ENCODE measurements around the gene MACROH2A2.
"Not testable (repeated sequence)": the region's sequence is repeated elsewhere in the genome, so short reads cannot be mapped to it uniquely, and the experiment has no call there.

MACROH2A2 gene

DNA sequence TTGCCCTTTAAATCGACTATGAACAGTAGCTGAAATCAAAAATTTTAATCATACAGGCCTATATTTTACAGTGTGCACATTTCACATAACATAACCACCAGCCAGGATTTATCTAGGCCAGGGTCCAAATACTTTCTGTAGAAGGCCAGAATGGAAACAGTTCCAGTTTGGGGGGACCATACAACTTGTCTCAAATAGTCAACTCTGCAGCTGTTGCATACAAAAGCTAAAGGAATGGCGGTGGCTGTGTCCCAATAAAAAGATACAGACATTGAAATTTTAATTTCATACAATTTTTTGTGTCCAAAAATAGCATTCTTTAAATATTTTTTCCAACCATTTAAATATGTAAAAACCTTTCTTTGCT lies 94.6 kb downstream of the MACROH2A2 start:
- no peak overlapping the region for H3K4me3 ChIP-seq (ENCODE audit: low read depth, low read length)

DNA sequence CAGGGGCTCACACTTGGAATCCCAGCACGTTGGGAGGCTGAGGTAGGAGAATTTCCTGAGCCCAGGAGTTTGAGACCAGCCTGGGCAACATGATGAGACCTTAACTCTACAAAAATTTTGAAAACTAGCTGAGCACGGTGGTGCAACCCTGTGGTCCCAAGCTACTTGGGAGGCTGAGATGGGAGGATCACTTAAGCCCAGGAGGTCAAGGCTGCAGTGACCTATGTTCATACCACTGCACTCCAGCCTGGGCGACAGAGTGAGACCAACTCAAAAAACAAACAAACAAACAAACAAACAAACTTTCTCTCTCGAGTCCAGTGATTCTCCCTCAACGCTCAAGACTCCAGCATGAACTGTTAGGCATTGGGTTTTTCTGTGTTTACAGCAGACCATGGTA lies 95.9 kb downstream of the MACROH2A2 start:
- H3K4me3 ChIP-seq (ENCODE audit: low read depth, low read length), result no peak overlapping the region

DNA sequence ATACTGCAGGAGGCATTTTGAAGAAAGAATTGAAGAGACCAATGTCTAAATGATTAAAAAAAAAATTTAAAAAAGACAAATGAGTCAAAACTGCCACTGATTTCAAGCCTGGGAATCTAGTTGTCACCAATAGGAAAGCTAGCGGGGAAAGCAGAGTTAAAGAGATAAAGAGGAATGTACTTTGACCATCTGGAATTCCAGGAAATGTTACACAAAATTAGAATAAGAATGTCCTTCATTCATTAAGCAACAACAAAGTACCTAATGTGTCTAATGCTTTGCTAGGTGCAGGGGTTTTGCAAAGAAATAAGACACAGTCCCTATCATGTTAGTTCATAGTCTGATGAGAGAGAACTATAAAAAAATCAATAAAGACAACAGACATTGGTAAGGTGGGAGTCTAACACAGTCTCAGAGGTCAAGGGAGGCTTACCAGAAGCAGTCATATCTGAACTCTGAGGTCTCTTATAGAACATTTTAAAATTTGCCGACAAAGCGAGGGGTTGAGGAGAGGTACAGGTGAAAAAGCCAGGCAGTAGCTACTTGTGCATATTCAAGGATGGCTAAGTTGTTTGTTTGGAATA lies 102.7 kb downstream of the MACROH2A2 start:
- no peak overlapping the region for H3K4me3 ChIP-seq (ENCODE audit: low read depth, low read length)

DNA sequence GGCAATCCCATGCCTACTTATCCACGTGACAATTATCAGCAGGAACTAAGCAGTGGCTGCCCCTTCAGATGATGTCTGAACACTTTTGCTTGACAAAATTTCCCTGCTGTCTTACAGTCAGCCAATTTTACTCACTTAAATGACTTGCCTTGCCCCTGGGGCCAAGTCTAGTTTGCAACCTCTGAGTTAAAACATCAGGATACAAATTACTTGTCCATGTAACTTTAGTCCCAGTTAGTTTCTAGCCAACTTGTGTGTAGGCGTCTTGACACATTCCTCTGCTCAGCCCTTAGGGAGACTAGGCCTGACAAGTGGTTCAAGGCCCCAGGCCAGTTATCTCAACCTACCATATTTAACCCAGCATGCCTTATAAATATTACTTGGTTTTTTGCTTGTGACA lies 105.5 kb downstream of the MACROH2A2 start:
- no peak overlapping the region for H3K4me3 ChIP-seq (ENCODE audit: low read depth, low read length)

DNA sequence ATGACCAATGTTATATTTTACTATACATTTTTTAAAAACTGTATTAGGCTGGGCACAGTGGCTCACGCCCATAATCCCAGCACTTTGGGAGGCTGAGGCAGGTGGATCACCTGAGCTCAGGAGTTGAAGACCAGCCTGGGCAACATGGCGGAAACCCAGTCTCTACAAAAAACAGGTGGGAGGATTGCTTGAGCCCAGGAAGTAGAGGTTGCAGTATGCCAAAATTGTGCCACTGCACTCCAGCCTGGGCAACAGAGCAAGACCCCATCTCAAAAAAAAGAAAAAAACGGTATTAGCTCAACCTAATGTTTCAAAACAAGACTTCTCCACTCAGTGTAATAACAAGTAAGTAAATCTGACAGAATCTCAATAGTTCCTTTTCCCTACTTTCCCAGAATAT lies 106.7 kb downstream of the MACROH2A2 start:
- H3K4me3 ChIP-seq (ENCODE audit: low read depth, low read length), result not testable (repeated sequence)

DNA sequence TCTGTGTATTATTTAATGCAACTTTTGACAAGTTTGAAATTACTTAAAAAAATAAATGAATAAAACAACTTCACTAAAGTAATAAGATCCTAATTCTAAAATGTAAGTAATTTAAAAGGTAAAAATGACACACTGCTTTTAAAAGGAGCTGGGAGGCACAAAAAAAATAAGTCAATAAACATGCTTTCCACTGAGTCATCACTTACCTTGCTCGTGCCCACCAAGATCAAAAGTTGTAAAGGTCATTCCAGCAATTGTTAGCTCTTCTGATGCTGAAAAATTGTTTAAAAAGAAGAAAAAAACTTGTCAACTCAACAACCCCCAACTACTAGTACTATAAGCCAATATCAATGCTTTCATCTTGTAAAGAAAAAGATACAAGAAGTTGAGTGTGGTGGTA lies 108.2 kb downstream of the MACROH2A2 start:
- H3K4me3 ChIP-seq (ENCODE audit: low read depth, low read length), result no peak overlapping the region

Data from iPS-11a (cell line).